Astrocyte (in vitro differentiated cells and primary cell): ENCODE results near the gene NFIA. TPM values are rescaled to one million over a fixed set of nuclear protein-coding genes. Genes with fewer than 3 reads are reported as not detected.

Source experiments
- DNase-seq: peaks from one replicate; pipeline ENCODE4 v3.0.0-alpha.2; 2010; ENCODE audit warnings: low read depth
- FAIRE-seq: peaks from 2 replicates; lab custom pipeline; 2011; peaks lifted over from hg19 to GRCh38; lab: Jason Lieb, UNC
- H2AFZ ChIP-seq: 2 replicates; pipeline ENCODE4 v1.6.0; 2012; ENCODE audit warnings: low read depth, low read length, inconsistent platforms
- H3K27ac ChIP-seq: 2 replicates; pipeline ENCODE4 v1.5.1; 2011; ENCODE audit warnings: low read depth, low read length, inconsistent platforms
- H3K27me3 ChIP-seq: 2 replicates; pipeline ENCODE4 v1.6.0; 2011; ENCODE audit warnings: low read length, inconsistent platforms; ENCODE audit not compliant: insufficient read depth
- H3K36me3 ChIP-seq: 2 replicates; pipeline ENCODE4 v1.5.1; 2011; ENCODE audit warnings: low read length, inconsistent platforms; ENCODE audit not compliant: insufficient read depth
- H3K4me1 ChIP-seq: 2 replicates; pipeline ENCODE4 v1.5.1; 2011; ENCODE audit warnings: low read length, inconsistent platforms; ENCODE audit not compliant: insufficient read depth
- H3K4me2 ChIP-seq: 2 replicates; pipeline ENCODE4 v1.6.0; 2012; ENCODE audit warnings: low read length, inconsistent platforms
- H3K4me3 ChIP-seq: 2 replicates; pipeline ENCODE4 v1.5.1; 2011; ENCODE audit warnings: low read depth, mild to moderate bottlenecking, low read length, inconsistent platforms; ENCODE audit not compliant: insufficient read depth
- H3K79me2 ChIP-seq: 2 replicates; pipeline ENCODE4 v1.6.0; 2012; ENCODE audit warnings: mild to moderate bottlenecking, low read length, inconsistent platforms; ENCODE audit not compliant: insufficient read depth
- H3K9ac ChIP-seq: 2 replicates; pipeline ENCODE4 v1.6.0; 2012; ENCODE audit warnings: mild to moderate bottlenecking, low read length, inconsistent platforms
- H3K9me3 ChIP-seq: 2 replicates; pipeline ENCODE4 v1.5.1; 2012; ENCODE audit warnings: low read depth, mild to moderate bottlenecking, low read length, inconsistent platforms; ENCODE audit not compliant: insufficient read depth
- H4K20me1 ChIP-seq: 2 replicates; pipeline ENCODE4 v1.6.0; 2012; ENCODE audit warnings: low read length, inconsistent platforms; ENCODE audit not compliant: insufficient read depth
- H3K27ac Mint-ChIP-seq: one replicate; pipeline ENCODE4 v1.8.0; 2021; ENCODE audit warnings: mild to moderate bottlenecking, mixed read lengths; ENCODE audit not compliant: unreplicated experiment
- H3K27me3 Mint-ChIP-seq: one replicate; pipeline ENCODE4 v1.8.0; 2021; ENCODE audit warnings: low read depth, mixed read lengths; ENCODE audit not compliant: unreplicated experiment
- H3K36me3 Mint-ChIP-seq: one replicate; pipeline ENCODE4 v1.8.0; 2021; ENCODE audit warnings: low read depth, mixed read lengths; ENCODE audit not compliant: unreplicated experiment
- H3K4me1 Mint-ChIP-seq: one replicate; pipeline ENCODE4 v1.8.0; 2021; ENCODE audit warnings: low read depth, mixed read lengths; ENCODE audit not compliant: unreplicated experiment
- H3K4me3 Mint-ChIP-seq: one replicate; pipeline ENCODE4 v1.8.0; 2021; ENCODE audit warnings: mild to moderate bottlenecking, moderate library complexity, mixed read lengths; ENCODE audit not compliant: unreplicated experiment
- H3K9me3 Mint-ChIP-seq: one replicate; pipeline ENCODE4 v1.8.0; 2021; ENCODE audit warnings: mild to moderate bottlenecking, mixed read lengths; ENCODE audit not compliant: unreplicated experiment
- CTCF ChIP-seq: IDR thresholded peaks from 2 replicates; pipeline ENCODE4 v1.5.1; 2011; ENCODE audit warnings: low read depth, mild to moderate bottlenecking, inconsistent platforms, low read length, moderate library complexity; ENCODE audit not compliant: insufficient read depth
- EZH2 ChIP-seq: IDR thresholded peaks from 2 replicates; pipeline ENCODE4 v1.6.1; 2012; ENCODE audit warnings: mild to moderate bottlenecking, low read length, inconsistent platforms; ENCODE audit not compliant: insufficient read depth
- total RNA-seq: library from RNA; stranded (reverse); gene quantifications from 2 replicates; pipeline ENCODE4 v1.2.1, GENCODE V29; 2021

Gene NFIA
- total RNA-seq, 1 donor from 2014 or later, result 4.6 TPM

- Histone ChIP-seq H3K9me3 (no peaks in the 10 kb centered on the region), H3K79me2 (no peaks in the 10 kb centered on the region), H2AFZ (no peak overlapping the region), H3K27me3 (no peaks in the 10 kb centered on the region), H3K4me1 (no peaks in the 10 kb centered on the region), H3K27ac (no peak overlapping the region), H3K4me2 (no peak overlapping the region), H3K4me3 (no peak overlapping the region), H3K36me3 (no peaks in the 10 kb centered on the region), H3K9ac (no peak overlapping the region), H4K20me1 (no peaks in the 10 kb centered on the region)
- H3K9me3 Mint-ChIP-seq, result peaks cover 2% of the 10 kb centered on the region
- H3K27ac Mint-ChIP-seq, result no peak overlapping the region
- peaks cover 19% of the 10 kb centered on the region for H3K27me3 Mint-ChIP-seq
- no peak for DNase-seq
- TF ChIP-seq CTCF (no peak), EZH2 (no peak)
- no peak for FAIRE-seq
- no peaks in the 10 kb centered on the region for H3K4me1 Mint-ChIP-seq
- H3K36me3 Mint-ChIP-seq, result no peaks in the 10 kb centered on the region
- H3K4me3 Mint-ChIP-seq, result no peak overlapping the region
Measured at GRCh38 chr1:61310057-61310456, 227.7 kb downstream of the NFIA start.

GRCh38 chr1:61310538-61310937 is 228.2 kb downstream of the NFIA start:
- Histone ChIP-seq H2AFZ (no peak overlapping the region), H3K27ac (no peak overlapping the region), H3K27me3 (no peaks in the 10 kb centered on the region), H3K36me3 (no peaks in the 10 kb centered on the region), H3K4me3 (no peak overlapping the region), H3K4me2 (no peak overlapping the region), H3K79me2 (no peaks in the 10 kb centered on the region), H4K20me1 (no peaks in the 10 kb centered on the region), H3K9ac (no peak overlapping the region), H3K4me1 (no peaks in the 10 kb centered on the region), H3K9me3 (no peaks in the 10 kb centered on the region)
- DNase-seq (no peak), FAIRE-seq (no peak)
- Mint-ChIP-seq H3K4me1 (no peaks in the 10 kb centered on the region), H3K36me3 (no peaks in the 10 kb centered on the region), H3K9me3 (peaks cover 2% of the 10 kb centered on the region), H3K27ac (no peak overlapping the region), H3K4me3 (no peak overlapping the region), H3K27me3 (peaks cover 17% of the 10 kb centered on the region)
- no peak for TF ChIP-seq EZH2
- no peak for TF ChIP-seq CTCF

GRCh38 chr1:61313906-61314422 is 231.6 kb downstream of the NFIA start:
- H3K36me3 Mint-ChIP-seq, result no peaks in the 10 kb centered on the region
- peaks cover 2% of the 10 kb centered on the region for H3K9me3 Mint-ChIP-seq
- H3K27me3 Mint-ChIP-seq, result peaks cover 4% of the 10 kb centered on the region
- no peak overlapping the region for H3K4me3 ChIP-seq
- DNase-seq (no peak), FAIRE-seq (no peak)
- H3K27me3 ChIP-seq, result peaks cover 12% of the 10 kb centered on the region
- no peaks in the 10 kb centered on the region for H3K79me2 ChIP-seq
- no peaks in the 10 kb centered on the region for H3K36me3 ChIP-seq
- TF ChIP-seq EZH2, result no peak
- no peak for TF ChIP-seq CTCF
- peaks cover 3% of the 10 kb centered on the region for H3K4me1 Mint-ChIP-seq
- no peak overlapping the region for H3K9ac ChIP-seq
- H3K4me1 ChIP-seq, result no peaks in the 10 kb centered on the region
- H4K20me1 ChIP-seq, result no peaks in the 10 kb centered on the region
- H3K27ac Mint-ChIP-seq, result no peak overlapping the region
- no peak overlapping the region for H3K4me3 Mint-ChIP-seq
- no peak overlapping the region for H2AFZ ChIP-seq
- no peaks in the 10 kb centered on the region for H3K9me3 ChIP-seq
- H3K27ac ChIP-seq, result no peak overlapping the region
- no peak overlapping the region for H3K4me2 ChIP-seq
